AG09309 (cell line): ENCODE results near the gene DLG2.

ENCODE experiments used
- DNase-seq: peaks from one replicate; pipeline ENCODE4 v3.0.0-alpha.2; 2010; ENCODE audit warnings: low read depth
- H3K4me3 ChIP-seq: 2 replicates; pipeline ENCODE4 v1.5.1; 2011; ENCODE audit warnings: mild to moderate bottlenecking, low read depth, low read length, moderate library complexity; ENCODE audit not compliant: control insufficient read depth
- CTCF ChIP-seq: IDR thresholded peaks from 2 replicates; pipeline ENCODE4 v1.5.1; 2011; ENCODE audit warnings: mild to moderate bottlenecking, low read depth, low read length, inconsistent platforms; ENCODE audit not compliant: insufficient read depth, control insufficient read depth; ENCODE audit errors: missing control alignments

The DLG2 gene

GRCh38 chr11:83676056-83676601 is 1951.0 kb downstream of the DLG2 start:
- DNase-seq, result no peak
- no peak overlapping the region for H3K4me3 ChIP-seq
- no peak for TF ChIP-seq CTCF

DNA sequence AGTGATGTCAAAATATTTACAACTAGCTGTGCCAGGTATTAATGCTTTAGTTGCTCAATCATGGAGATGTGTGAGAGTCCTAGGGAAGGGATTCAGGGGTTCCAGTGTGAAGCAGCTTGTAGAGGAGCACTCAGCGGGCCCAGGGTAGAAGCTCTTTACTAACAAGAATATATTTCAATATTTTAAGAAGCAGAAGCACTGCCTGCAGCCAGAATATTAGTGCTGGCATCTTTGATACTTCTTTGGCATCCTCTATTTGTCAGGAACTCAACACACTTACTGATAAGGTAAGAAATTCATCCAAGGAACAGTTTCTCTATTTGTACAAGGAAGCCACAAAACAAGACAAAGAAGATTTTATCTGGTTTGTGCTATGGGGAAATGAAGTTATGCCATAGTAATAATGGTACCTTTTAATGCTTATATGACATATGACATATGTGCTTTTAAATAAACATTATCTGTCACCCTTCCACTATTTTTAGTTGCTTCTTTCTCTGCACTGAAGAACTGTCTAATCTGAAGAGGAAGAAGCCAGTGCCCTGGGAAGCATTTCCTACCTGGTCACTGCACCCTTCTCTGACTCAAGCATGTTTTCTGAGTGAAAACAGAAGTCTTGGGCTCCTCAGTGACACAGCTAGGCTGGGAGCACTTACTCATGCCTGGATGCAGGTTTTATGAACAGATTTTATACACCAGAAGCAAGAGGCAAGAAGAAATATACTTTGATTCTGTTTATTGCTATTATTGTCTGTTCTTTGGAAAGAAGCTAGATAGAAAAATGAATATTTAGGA is 1952.8 kb downstream of the DLG2 start:
- no peak overlapping the region for H3K4me3 ChIP-seq
- DNase-seq, result no peak
- no peak for TF ChIP-seq CTCF

DNA sequence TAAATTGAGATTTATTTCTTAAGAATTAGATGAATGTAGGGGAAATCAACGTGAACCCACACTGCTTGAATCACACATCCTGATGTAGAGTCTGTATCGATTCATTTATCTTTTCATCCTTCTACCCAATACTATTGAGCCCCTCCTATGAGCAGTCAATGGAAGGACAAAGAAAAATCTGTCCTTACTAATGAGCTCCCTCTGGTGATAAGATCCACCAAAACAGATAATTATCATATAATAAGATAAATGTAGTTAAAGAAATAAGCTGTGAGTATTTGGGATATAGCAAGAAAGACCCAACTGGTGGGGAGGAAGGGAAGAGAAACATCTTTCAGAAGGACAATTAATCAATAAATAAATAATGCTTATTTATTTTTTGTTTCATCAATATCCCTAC is 1955.9 kb downstream of the DLG2 start:
- no peak for DNase-seq
- no peak overlapping the region for H3K4me3 ChIP-seq
- peak; percentile 34 for TF ChIP-seq CTCF

DNA sequence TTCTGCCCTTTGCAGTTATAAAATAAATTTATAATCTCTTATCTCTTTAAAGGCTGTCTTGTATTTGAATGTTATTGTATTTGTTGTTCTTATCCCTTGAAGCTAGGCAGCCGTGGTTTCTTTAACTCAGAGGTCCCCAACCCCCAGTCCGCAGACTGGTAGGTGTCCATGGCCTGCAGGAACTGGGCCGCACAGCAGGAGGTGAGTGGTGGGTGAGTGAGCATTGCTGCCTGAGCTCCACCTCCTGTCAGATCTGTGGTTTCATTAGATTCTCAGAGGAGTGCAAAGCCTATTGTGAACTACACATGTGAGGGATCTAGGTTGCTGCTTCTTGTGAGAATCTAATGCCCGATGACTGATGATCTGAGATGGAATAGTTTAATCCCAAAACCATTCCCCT is 1961.0 kb downstream of the DLG2 start:
- no peak for DNase-seq
- H3K4me3 ChIP-seq, result no peak overlapping the region
- TF ChIP-seq CTCF, result no peak

DNA sequence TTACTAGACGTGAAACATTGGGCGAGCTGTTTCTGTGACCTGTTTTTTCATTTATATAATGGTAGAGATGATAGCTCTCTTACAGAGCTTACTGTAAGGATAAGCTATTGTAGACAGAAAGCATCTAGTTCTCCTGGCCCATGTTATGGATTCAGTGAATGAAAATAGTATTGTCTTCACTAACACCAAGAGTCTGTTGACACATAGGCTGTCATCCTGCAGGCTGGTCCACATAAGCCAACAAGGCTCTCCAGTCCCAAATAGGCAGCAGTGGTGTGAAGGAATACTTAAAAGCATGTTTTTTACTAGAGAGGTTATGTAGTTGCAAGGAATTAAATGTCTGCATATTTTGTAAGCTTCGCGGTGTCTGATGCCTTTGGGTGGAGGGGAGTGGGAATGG is 1963.2 kb downstream of the DLG2 start:
- DNase-seq, result no peak
- no peak overlapping the region for H3K4me3 ChIP-seq
- TF ChIP-seq CTCF, result no peak

DNA sequence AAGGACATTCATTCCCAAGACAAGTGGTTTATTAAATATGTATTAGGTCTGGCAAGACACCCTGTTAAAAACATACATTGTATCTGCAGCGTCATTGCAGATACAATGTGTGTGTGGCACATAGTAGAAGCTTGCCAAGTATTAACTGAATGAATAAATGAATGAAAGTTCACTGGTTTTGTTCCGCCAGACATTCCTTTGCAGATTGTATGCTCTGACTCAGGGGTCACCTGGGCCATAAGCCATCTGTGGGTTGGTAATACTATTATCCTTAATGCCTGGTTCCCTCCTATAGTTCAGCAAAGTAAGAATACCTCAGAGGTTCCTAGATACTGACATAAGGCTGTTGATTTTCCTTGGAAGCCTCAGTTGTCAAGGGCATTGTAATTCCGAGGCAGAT is 1963.7 kb downstream of the DLG2 start:
- DNase-seq, result no peak

More for the DNA sequence above, 1963.7 kb downstream of the DLG2 start:
- no peak for TF ChIP-seq CTCF
- no peak overlapping the region for H3K4me3 ChIP-seq
